A549 (cell line): ENCODE results near the gene SLC9C1.

ENCODE experiments used
- BCL3 ChIP-seq: fragments of >200 bp; sonication (Bioruptor Twin); formaldehyde crosslinking; IDR thresholded peaks from 3 replicates; pipeline ENCODE4 v1.6.1; 2016
- EP300 ChIP-seq, 2 experiments: fragments of >200 bp; sonication (Bioruptor Twin); formaldehyde crosslinking; IDR thresholded peaks; 2 replicates in 1 of 2; 3 replicates in 1 of 2; pipeline ENCODE4 v1.6.1; 2016 to 2017
- TF ChIP-seq, protein P1 (sequence below): fragments of >200 bp; sonication (Bioruptor Twin); formaldehyde crosslinking; IDR thresholded peaks from 3 replicates; pipeline ENCODE4 v1.5.1; 2016

DNA sequence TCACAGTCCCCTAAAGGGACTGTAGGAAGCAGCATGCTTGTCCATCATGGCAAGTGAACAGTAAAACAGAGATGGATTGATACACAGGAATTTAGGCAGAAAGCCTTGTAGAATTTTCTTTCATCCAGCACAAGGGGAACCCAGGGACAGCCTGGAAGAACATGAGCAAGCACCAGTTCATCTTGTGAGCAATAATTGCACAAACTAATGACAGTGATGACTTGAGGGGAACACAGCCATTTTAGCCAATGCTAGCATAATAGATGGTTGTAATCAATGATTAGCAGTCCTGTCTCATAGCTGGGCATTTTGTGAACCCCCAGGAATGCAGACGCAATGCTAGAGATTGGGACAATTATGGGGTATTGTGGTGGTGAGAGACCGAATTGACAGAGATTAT lies 45.6 kb upstream of the SLC9C1 start:
- TF ChIP-seq BCL3 (no peak), EP300 (IDR thresholded peaks at IDR 0.05) (no peak)
- TF ChIP-seq, protein P1, sequence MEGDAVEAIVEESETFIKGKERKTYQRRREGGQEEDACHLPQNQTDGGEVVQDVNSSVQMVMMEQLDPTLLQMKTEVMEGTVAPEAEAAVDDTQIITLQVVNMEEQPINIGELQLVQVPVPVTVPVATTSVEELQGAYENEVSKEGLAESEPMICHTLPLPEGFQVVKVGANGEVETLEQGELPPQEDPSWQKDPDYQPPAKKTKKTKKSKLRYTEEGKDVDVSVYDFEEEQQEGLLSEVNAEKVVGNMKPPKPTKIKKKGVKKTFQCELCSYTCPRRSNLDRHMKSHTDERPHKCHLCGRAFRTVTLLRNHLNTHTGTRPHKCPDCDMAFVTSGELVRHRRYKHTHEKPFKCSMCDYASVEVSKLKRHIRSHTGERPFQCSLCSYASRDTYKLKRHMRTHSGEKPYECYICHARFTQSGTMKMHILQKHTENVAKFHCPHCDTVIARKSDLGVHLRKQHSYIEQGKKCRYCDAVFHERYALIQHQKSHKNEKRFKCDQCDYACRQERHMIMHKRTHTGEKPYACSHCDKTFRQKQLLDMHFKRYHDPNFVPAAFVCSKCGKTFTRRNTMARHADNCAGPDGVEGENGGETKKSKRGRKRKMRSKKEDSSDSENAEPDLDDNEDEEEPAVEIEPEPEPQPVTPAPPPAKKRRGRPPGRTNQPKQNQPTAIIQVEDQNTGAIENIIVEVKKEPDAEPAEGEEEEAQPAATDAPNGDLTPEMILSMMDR: no peak
